GM21825 (cell line): ENCODE results near the gene PON2.

Experiments used
- ATAC-seq: cut with Tn5 transposase; IDR thresholded peaks from one replicate; pipeline ENCODE4 v1.9.1; 2021; ENCODE audit warnings: mild to moderate bottlenecking, moderate library complexity; ENCODE audit not compliant: unreplicated experiment

The PON2 gene

GRCh38 chr7:95446618-95447017 is 11.8 kb upstream of the PON2 start:
- ATAC-seq: no peak

GRCh38 chr7:95444796-95445195 is 10.0 kb upstream of the PON2 start:
- ATAC-seq: no peak

GRCh38 chr7:95441042-95441823 is 6.4 kb upstream of the PON2 start:
- ATAC-seq: no peak

- no peak for ATAC-seq
Observed at GRCh38 chr7:95440394-95441038, 5.7 kb upstream of the PON2 start.

- ATAC-seq: no peak
Observed at GRCh38 chr7:95436407-95436806, 1.6 kb upstream of the PON2 start.

GRCh38 chr7:95435422-95435780 is 573 bp upstream of the PON2 start:
- ATAC-seq: peak; percentile 3

GRCh38 chr7:95433952-95434556 is 774 bp downstream of the PON2 start:
- ATAC-seq: no peak

- no peak for ATAC-seq
Observed at GRCh38 chr7:95433129-95433528, 1.7 kb downstream of the PON2 start.

- no peak for ATAC-seq
Observed at GRCh38 chr7:95432606-95433005, 2.2 kb downstream of the PON2 start.

GRCh38 chr7:95430864-95431263 is 4.0 kb downstream of the PON2 start:
- no peak for ATAC-seq

GRCh38 chr7:95429241-95429990 is 5.4 kb downstream of the PON2 start:
- no peak for ATAC-seq

GRCh38 chr7:95427914-95428516 is 6.8 kb downstream of the PON2 start:
- ATAC-seq: no peak

GRCh38 chr7:95427166-95427565 is 7.7 kb downstream of the PON2 start:
- no peak for ATAC-seq

GRCh38 chr7:95425694-95426093 is 9.1 kb downstream of the PON2 start:
- ATAC-seq: no peak

GRCh38 chr7:95424716-95425115 is 10.1 kb downstream of the PON2 start:
- ATAC-seq: no peak

GRCh38 chr7:95421847-95422444 is 12.9 kb downstream of the PON2 start:
- ATAC-seq: no peak

- ATAC-seq: no peak
Observed at GRCh38 chr7:95421000-95421846, 13.6 kb downstream of the PON2 start.

GRCh38 chr7:95412075-95412474 is 22.8 kb downstream of the PON2 start:
- no peak for ATAC-seq

- ATAC-seq: no peak
Observed at GRCh38 chr7:95411666-95412065, 23.2 kb downstream of the PON2 start.

GRCh38 chr7:95411036-95411435 is 23.8 kb downstream of the PON2 start:
- no peak for ATAC-seq
